Suprapubic skin (tissue), 4 donors: ENCODE measurements around the gene HMGCLL1.

Experiments
- CTCF ChIP-seq, 2 donors: fragments of 200-600 bp in 1 of 2; fragments of 450-650 bp in 1 of 2; sonication (generic) in 1 of 2; IDR thresholded peaks; one replicate each; pipeline ENCODE4 v1.5.1; 2016 to 2019; ENCODE audit warnings: antibody characterized with exemption in 2 of 2, mild to moderate bottlenecking in 1 of 2, moderate library complexity in 1 of 2
- POLR2A ChIP-seq, 2 donors: fragments of 450-650 bp; IDR thresholded peaks; one replicate each; pipeline ENCODE4 v1.6.1; 2017; ENCODE audit warnings: antibody characterized with exemption in 2 of 2, mild to moderate bottlenecking in 2 of 2, moderate library complexity in 2 of 2
- POLR2AphosphoS5 ChIP-seq, 3 donors: sonication (generic); formaldehyde crosslinking; IDR thresholded peaks; one replicate each; pipeline ENCODE4 v1.6.1; 2017; ENCODE audit warnings: antibody characterized with exemption in 3 of 3

DNA sequence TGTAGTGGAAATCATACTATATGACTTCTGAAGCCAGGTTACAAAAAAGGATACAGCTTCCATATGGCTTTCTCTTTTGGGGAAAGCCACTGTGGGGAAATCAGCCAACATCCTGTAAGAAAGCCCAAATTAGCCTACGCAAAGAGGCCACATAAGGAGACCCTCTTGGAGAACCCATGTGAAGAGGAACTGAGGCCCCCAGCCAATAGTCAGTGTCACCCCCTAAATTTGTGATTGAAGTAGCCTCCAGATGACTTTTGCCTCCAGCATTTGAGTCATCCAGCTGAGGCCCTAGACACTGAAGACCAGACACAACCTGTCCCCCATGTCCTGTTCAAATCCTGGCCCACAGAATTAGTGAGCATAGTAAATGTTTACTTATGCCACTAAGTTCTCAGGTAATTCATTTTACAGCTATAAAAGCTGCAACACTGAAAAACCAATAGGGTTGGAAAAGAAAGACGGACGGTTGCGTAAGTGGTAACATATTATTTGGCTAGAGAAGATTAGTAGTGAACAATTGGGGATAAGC, 60.4 kb downstream of the HMGCLL1 start:
- no peak for TF ChIP-seq POLR2AphosphoS5 (IDR thresholded peaks at IDR 0.05)
- no peak for TF ChIP-seq POLR2A (IDR thresholded peaks at IDR 0.05)
- TF ChIP-seq CTCF (IDR thresholded peaks at IDR 0.05), result no peak
